Neural cell (in vitro differentiated cells): ENCODE measurements around the gene ARGLU1. TPM values are rescaled to one million over a fixed set of nuclear protein-coding genes. Genes with fewer than 3 reads are reported as not detected.
A peak's percentile ranks its signal among the peaks of the same experiment; 100 is the strongest.

Source experiments
- H2AFZ ChIP-seq: fragments of 200-600, 300-800 bp; sonication (generic), shearing (Covaris generic); 2 replicates; pipeline ENCODE4 v1.6.0; 2014; ENCODE audit warnings: low read depth, mild to moderate bottlenecking, antibody characterized with exemption, low read length, moderate library complexity
- H3F3A ChIP-seq: fragments of 200-600 bp; shearing (Covaris generic); 2 replicates; pipeline ENCODE4 v1.6.1; 2016; ENCODE audit warnings: mild to moderate bottlenecking, moderate library complexity, mixed read lengths, antibody characterized with exemption, low read length; ENCODE audit not compliant: insufficient read depth, poor library complexity, severe bottlenecking
- H3K27ac ChIP-seq: fragments of 200-600, 300-800 bp; sonication (generic), shearing (Covaris generic); 2 replicates; pipeline ENCODE4 v1.5.1; 2014; ENCODE audit warnings: mild to moderate bottlenecking, low read length, moderate library complexity
- H3K27me3 ChIP-seq: fragments of 300-800, 200-600 bp; sonication (generic), shearing (Covaris generic); 2 replicates; pipeline ENCODE4 v1.6.0; 2014; ENCODE audit warnings: mild to moderate bottlenecking, low read depth, low read length, moderate library complexity; ENCODE audit not compliant: insufficient read depth
- H3K36me3 ChIP-seq: fragments of 300-800, 200-600 bp; sonication (generic), shearing (Covaris generic); 2 replicates; pipeline ENCODE4 v1.5.1; 2014; ENCODE audit warnings: mild to moderate bottlenecking, antibody characterized with exemption, low read length, moderate library complexity; ENCODE audit not compliant: insufficient read depth
- H3K4me2 ChIP-seq: fragments of 300-800, 200-600 bp; sonication (generic), shearing (Covaris generic); 2 replicates; pipeline ENCODE4 v1.6.0; 2014; ENCODE audit warnings: mild to moderate bottlenecking, low read length
- H3K4me3 ChIP-seq: fragments of 300-800, 200-600 bp; sonication (generic), shearing (Covaris generic); 2 replicates; pipeline ENCODE4 v1.5.1; 2014; ENCODE audit warnings: mild to moderate bottlenecking, low read length, moderate library complexity
- H3K79me2 ChIP-seq: fragments of 200-600 bp; shearing (Covaris generic); replicated peaks from 2 replicates; pipeline ENCODE4 v1.6.0; 2014; ENCODE audit warnings: mild to moderate bottlenecking, low read length, moderate library complexity; ENCODE audit not compliant: insufficient read depth
- H3K9ac ChIP-seq: fragments of 300-800, 200-600 bp; sonication (generic), shearing (Covaris generic); 2 replicates; pipeline ENCODE4 v1.6.1; 2016; ENCODE audit warnings: mild to moderate bottlenecking, low read length, mixed read lengths
- H3K9me2 ChIP-seq: fragments of 200-600 bp; shearing (Covaris generic); 2 replicates; pipeline ENCODE4 v1.6.1; 2016; ENCODE audit warnings: mild to moderate bottlenecking, low read length, mixed read lengths; ENCODE audit not compliant: insufficient read depth
- H3K9me3 ChIP-seq: fragments of 200-600, 300-800 bp; sonication (generic), shearing (Covaris generic); 2 replicates; pipeline ENCODE4 v1.6.1; 2016; ENCODE audit warnings: mild to moderate bottlenecking, mixed run types, low read length, moderate library complexity, mixed read lengths
- H4K20me1 ChIP-seq: fragments of 200-600 bp; shearing (Covaris generic); 2 replicates; pipeline ENCODE4 v1.6.1; 2016; ENCODE audit warnings: mild to moderate bottlenecking, mixed run types; ENCODE audit not compliant: insufficient read depth
- CTCF ChIP-seq: fragments of 450-650 bp; IDR thresholded peaks from 2 replicates; pipeline ENCODE4 v1.5.1; 2014; ENCODE audit warnings: antibody characterized with exemption, mild to moderate bottlenecking, moderate library complexity; ENCODE audit not compliant: poor library complexity, severe bottlenecking
- EP300 ChIP-seq: fragments of 450-650 bp; conservative IDR thresholded peaks from 2 replicates; pipeline ENCODE4 v1.6.1; 2014; ENCODE audit warnings: antibody characterized with exemption, mild to moderate bottlenecking, moderate library complexity; ENCODE audit not compliant: poor library complexity, severe bottlenecking
- EZH2 ChIP-seq: fragments of 200-600, 300-800 bp; shearing (Covaris generic), sonication (generic); IDR thresholded peaks from 2 replicates; pipeline ENCODE4 v1.6.1; 2014; ENCODE audit warnings: antibody characterized with exemption, low read length, borderline replicate concordance, mild to moderate bottlenecking; ENCODE audit not compliant: insufficient read depth, poor library complexity, severe bottlenecking
- MXI1 ChIP-seq: fragments of 450-650 bp; conservative IDR thresholded peaks from 2 replicates; pipeline ENCODE4 v1.6.1; 2014; ENCODE audit warnings: antibody characterized with exemption, mild to moderate bottlenecking; ENCODE audit not compliant: poor library complexity, severe bottlenecking
- POLR2AphosphoS5 ChIP-seq: IDR thresholded peaks from 2 replicates; pipeline ENCODE4 v1.6.1; 2012
- RAD21 ChIP-seq: fragments of 450-650 bp; conservative IDR thresholded peaks from 2 replicates; pipeline ENCODE4 v1.6.1; 2014; ENCODE audit warnings: antibody characterized with exemption, mild to moderate bottlenecking, moderate library complexity
- REST ChIP-seq: IDR thresholded peaks from 2 replicates; pipeline ENCODE4 v1.6.1; 2012; ENCODE audit warnings: borderline replicate concordance
- SMC3 ChIP-seq: fragments of 450-650 bp; conservative IDR thresholded peaks from 2 replicates; pipeline ENCODE4 v1.6.1; 2014; ENCODE audit warnings: antibody characterized with exemption, mild to moderate bottlenecking, moderate library complexity; ENCODE audit not compliant: poor library complexity
- TAF1 ChIP-seq: IDR thresholded peaks from 2 replicates; pipeline ENCODE4 v1.6.1; 2012; ENCODE audit warnings: low read depth
- polyA plus RNA-seq: library from polyadenylated mRNA; depleted of rRNA; stranded (reverse); fragments of >200 nt; gene quantifications from 2 replicates; pipeline ENCODE4 v1.2.3, GENCODE V29; 2014

The ARGLU1 gene
- polyA plus RNA-seq, 1 donor from 2014 or later, result 967 TPM

GRCh38 chr13:106523576-106523975 lies 44.4 kb downstream of the ARGLU1 start:
- no peak for TF ChIP-seq EP300
- TF ChIP-seq POLR2AphosphoS5, result no peak
- TF ChIP-seq EZH2, result no peak
- no peak for TF ChIP-seq CTCF
- no peak for TF ChIP-seq RAD21
- no peak for TF ChIP-seq MXI1
- no peak for TF ChIP-seq TAF1
- TF ChIP-seq SMC3, result no peak
- TF ChIP-seq REST, result no peak
- H3K27me3 ChIP-seq, result no peaks in the 10 kb centered on the region
- no peak overlapping the region for H3K27ac ChIP-seq
- H4K20me1 ChIP-seq, result no peaks in the 10 kb centered on the region
- peak overlapping the region; percentile 22 for H3K4me3 ChIP-seq
- H3K9me3 ChIP-seq, result no peaks in the 10 kb centered on the region
- no peaks in the 10 kb centered on the region for H3K36me3 ChIP-seq
- no peak overlapping the region for H2AFZ ChIP-seq
- no peaks in the 10 kb centered on the region for H3K9me2 ChIP-seq
- peaks cover 99% of the 10 kb centered on the region for H3K79me2 ChIP-seq
- H3F3A ChIP-seq, result peaks cover 10% of the 10 kb centered on the region
- H3K4me2 ChIP-seq, result peak overlapping the region; percentile 6
- no peak overlapping the region for H3K9ac ChIP-seq

GRCh38 chr13:106522898-106523525 lies 44.9 kb downstream of the ARGLU1 start:
- Histone ChIP-seq H3K27me3 (no peaks in the 10 kb centered on the region), H3K4me3 (peak overlapping the region; percentile 22), H3F3A (peaks cover 10% of the 10 kb centered on the region), H3K79me2 (peaks cover 99% of the 10 kb centered on the region), H3K27ac (no peak overlapping the region), H3K9me3 (no peaks in the 10 kb centered on the region), H3K36me3 (no peaks in the 10 kb centered on the region), H3K9me2 (no peaks in the 10 kb centered on the region), H3K9ac (no peak overlapping the region), H4K20me1 (no peaks in the 10 kb centered on the region), H2AFZ (no peak overlapping the region), H3K4me2 (no peak overlapping the region)
- TF ChIP-seq EP300, result no peak
- TF ChIP-seq CTCF, result no peak
- TF ChIP-seq RAD21, result no peak
- no peak for TF ChIP-seq SMC3
- no peak for TF ChIP-seq REST
- TF ChIP-seq MXI1, result no peak
- no peak for TF ChIP-seq POLR2AphosphoS5
- TF ChIP-seq EZH2, result no peak
- TF ChIP-seq TAF1, result no peak
